Body of pancreas (tissue), 4 donors: ENCODE measurements around the gene EIF4EBP2. TPM values are rescaled to one million over a fixed set of nuclear protein-coding genes. Genes with fewer than 3 reads are reported as not detected.

Experiments
- ATAC-seq: fragments of 150-250 bp; one replicate; pipeline ENCODE4 v1.9.1; 2016
- DNase-seq, 4 donors: peaks; one replicate each; pipeline ENCODE4 v3.0.0-alpha.2; 2019
- H3K27ac ChIP-seq, 4 donors: fragments of 200-600 bp; sonication (generic); 1 replicate in 3 of 4; 2 replicates in 1 of 4; pipeline versions ENCODE4 v1.5.1 to v1.6.1; 2016 to 2019; ENCODE audit warnings: mild to moderate bottlenecking in 1 of 4, mixed read lengths in 1 of 4, moderate library complexity in 1 of 4
- H3K27me3 ChIP-seq, 2 donors: fragments of 200-600 bp; sonication (generic); one replicate each; pipeline ENCODE4 v1.6.0; 2016; ENCODE audit warnings: mild to moderate bottlenecking in 1 of 2
- H3K36me3 ChIP-seq, 2 donors: fragments of 200-600 bp; sonication (generic); replicated peaks in 1 of 2; 2 replicates each; pipeline ENCODE4 v1.5.1; 2016; ENCODE audit warnings: low read depth in 2 of 2; ENCODE audit not compliant: insufficient read depth in 1 of 2
- H3K4me1 ChIP-seq: fragments of 200-600 bp; sonication (generic); one replicate; pipeline ENCODE4 v1.6.0; 2016
- H3K4me3 ChIP-seq, 2 donors: fragments of 200-600 bp; sonication (generic); 1 replicate in 1 of 2; 2 replicates in 1 of 2; pipeline ENCODE4 v1.5.1; 2016 to 2019
- H3K9me3 ChIP-seq, 3 donors: fragments of 200-600 bp; sonication (generic); 1 replicate in 2 of 3; 2 replicates in 1 of 3; pipeline ENCODE4 v1.5.1; 2016
- POLR2A ChIP-seq, 3 donors: fragments of 450-650 bp; IDR thresholded peaks; one replicate each; pipeline ENCODE4 v1.6.1; 2016; ENCODE audit warnings: antibody characterized with exemption in 3 of 3, mild to moderate bottlenecking in 2 of 3
- WGBS, 2 donors: methylation state at CpG; one replicate each; pipeline ENCODE4 v1.1.5; 2017; 5-methylcytosine and 5-hydroxymethylcytosine counted together
- intact Hi-C: fragments of 100-400 bp; cut with DNase I; formaldehyde crosslinking; loops from one replicate; pipeline ENCODE4 v1.15.1; 2023
- total RNA-seq, 2 donors: library from RNA; depleted of rRNA; stranded (reverse); fragments of >200 nt; gene quantifications; one replicate each; pipeline ENCODE4 v1.1.0, GENCODE V29; 2016
- TF ChIP-seq, protein P1 (sequence below), 7 experiments: fragments of 450-650 bp in 4 of 7; fragments of 200-600 bp in 3 of 7; sonication (generic) in 3 of 7; IDR thresholded peaks; one replicate each; pipeline ENCODE4 v1.5.1; 2016 to 2019; ENCODE audit warnings: antibody characterized with exemption in 7 of 7

EIF4EBP2 gene
- total RNA-seq, 2 donors from 2014 or later, result 44.9 to 47.1 TPM

- Histone ChIP-seq H3K27me3 (no peaks in the 10 kb centered on the region), H3K27ac (peak overlapping the region in 3 of 4 donors; percentile 96 to 99 (median 99)), H3K9me3 (no peaks in the 10 kb centered on the region), H3K4me1 (peaks cover 34% of the 10 kb centered on the region), H3K36me3 (no peaks in the 10 kb centered on the region), H3K4me3 (peak overlapping the region in 1 of 2 donors; percentile 72)
- DNase-seq (no peak), ATAC-seq (no peak)
- no peak for TF ChIP-seq POLR2A (IDR thresholded peaks at IDR 0.05)
- TF ChIP-seq, protein P1, sequence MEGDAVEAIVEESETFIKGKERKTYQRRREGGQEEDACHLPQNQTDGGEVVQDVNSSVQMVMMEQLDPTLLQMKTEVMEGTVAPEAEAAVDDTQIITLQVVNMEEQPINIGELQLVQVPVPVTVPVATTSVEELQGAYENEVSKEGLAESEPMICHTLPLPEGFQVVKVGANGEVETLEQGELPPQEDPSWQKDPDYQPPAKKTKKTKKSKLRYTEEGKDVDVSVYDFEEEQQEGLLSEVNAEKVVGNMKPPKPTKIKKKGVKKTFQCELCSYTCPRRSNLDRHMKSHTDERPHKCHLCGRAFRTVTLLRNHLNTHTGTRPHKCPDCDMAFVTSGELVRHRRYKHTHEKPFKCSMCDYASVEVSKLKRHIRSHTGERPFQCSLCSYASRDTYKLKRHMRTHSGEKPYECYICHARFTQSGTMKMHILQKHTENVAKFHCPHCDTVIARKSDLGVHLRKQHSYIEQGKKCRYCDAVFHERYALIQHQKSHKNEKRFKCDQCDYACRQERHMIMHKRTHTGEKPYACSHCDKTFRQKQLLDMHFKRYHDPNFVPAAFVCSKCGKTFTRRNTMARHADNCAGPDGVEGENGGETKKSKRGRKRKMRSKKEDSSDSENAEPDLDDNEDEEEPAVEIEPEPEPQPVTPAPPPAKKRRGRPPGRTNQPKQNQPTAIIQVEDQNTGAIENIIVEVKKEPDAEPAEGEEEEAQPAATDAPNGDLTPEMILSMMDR (IDR thresholded peaks at IDR 0.05), result no peak
- WGBS, 2 donors, result 5% methylated on average over 12 of the region's 12 CpGs
- intact Hi-C loops, result no loop called here
Measured at GRCh38 chr10:70403483-70404035, 386 bp upstream of the EIF4EBP2 start.

DNA sequence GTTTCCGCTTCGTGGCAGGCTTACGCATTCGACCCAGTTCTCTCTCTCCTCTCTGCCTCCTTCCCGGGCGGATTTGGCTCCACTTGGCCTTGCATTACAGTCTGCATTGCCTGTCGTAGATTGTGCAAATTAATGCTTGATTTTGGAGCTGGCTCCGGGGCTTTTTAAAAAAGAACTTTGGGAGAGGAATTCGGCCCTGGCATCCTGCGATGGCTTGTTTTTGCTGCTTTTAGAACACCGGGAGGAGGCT lies 767 bp downstream of the EIF4EBP2 start:
- 0 to 2% methylated on average over 9 to 11 of the region's 11 CpGs for WGBS, 2 donors
- DNase-seq (peak in 3 of 4 donors; percentile 49 to 55 (median 55)), ATAC-seq (no peak)
- Histone ChIP-seq H3K27me3 (no peaks in the 10 kb centered on the region), H3K9me3 (no peaks in the 10 kb centered on the region), H3K4me1 (peaks cover 38% of the 10 kb centered on the region), H3K36me3 (no peaks in the 10 kb centered on the region), H3K27ac (peak overlapping the region; percentile 89 to 99 (median 98)), H3K4me3 (peak overlapping the region; percentile 72 to 88)
- no peak for TF ChIP-seq POLR2A (IDR thresholded peaks at IDR 0.05)
- TF ChIP-seq, protein P1 (IDR thresholded peaks at IDR 0.05), result no peak
- intact Hi-C loops, result no loop called here

DNA sequence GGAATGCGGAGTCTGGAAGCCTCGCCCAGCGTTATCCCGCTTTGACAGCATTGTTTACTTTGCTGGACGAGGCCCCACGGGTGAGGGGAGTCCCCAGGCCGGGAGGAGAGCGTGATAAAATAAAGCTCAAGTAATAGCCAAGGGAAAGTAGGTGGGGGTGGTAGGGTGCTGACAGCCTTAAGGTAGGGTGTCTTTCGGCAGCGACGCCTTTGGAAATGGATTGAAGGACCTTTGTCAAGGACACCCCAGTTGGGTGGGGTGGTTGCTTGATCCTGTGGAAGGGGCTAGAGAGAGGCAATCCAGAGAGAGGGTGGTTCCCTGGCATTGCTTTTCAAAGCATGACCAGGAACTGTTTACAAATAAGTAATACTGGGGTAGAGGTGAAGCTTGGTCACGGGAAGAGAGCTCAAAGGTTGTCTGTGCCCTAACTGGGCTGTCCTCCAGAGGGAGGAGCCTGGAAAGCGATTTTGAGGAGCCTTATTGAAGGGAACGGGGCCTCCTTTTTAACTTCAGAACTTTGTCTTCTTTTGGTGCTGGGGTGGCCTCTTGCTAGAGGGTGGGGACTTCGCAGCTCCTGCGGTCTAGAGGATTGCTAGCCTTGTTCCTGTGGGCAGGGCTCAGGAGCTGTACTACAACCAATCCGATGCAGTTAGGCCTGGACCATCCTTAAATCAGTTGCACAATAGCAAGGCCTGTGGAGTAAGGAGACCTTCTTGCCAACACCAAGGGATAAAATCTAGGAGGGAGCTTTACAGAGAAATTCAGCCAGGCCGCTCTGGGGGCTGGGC lies 1.3 kb downstream of the EIF4EBP2 start:
- intact Hi-C loops, result no loop called here
- ATAC-seq, result peak; percentile 54

DNA sequence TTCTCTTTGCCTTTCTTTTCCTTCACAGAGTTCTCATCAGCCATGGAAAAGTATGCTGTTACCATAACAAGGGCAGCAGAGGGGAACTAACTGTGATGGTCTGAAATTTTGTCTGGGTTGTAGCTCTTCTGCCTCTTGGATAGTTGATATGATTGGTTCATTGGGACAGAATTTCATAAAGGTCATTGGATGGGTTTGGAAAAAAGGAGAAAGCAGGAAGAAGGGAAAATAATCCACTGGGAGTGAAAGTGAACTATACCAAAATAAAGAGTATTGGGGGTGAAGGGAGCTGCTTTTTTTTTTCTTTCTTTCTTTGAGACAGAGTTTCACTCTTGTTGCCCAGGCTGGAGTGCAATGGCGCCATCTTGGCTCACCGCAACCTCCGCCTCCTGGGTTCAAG lies 5.8 kb downstream of the EIF4EBP2 start:
- Histone ChIP-seq H3K4me3 (no peak overlapping the region), H3K27me3 (no peaks in the 10 kb centered on the region), H3K4me1 (peaks cover 51% of the 10 kb centered on the region), H3K9me3 (no peaks in the 10 kb centered on the region), H3K36me3 (no peaks in the 10 kb centered on the region), H3K27ac (no peak overlapping the region)
- DNase-seq, result no peak
- WGBS, 2 donors, result 92 to 97% methylated on average over 3 of the region's 3 CpGs
- no peak for ATAC-seq
- intact Hi-C loops, result no loop called here
- no peak for TF ChIP-seq POLR2A (IDR thresholded peaks at IDR 0.05)
- TF ChIP-seq, protein P1 (IDR thresholded peaks at IDR 0.05), result no peak

More for the DNA sequence above, 1.3 kb downstream of the EIF4EBP2 start:
- DNase-seq, result peak; percentile 65 to 87 (median 78)
- no peaks in the 10 kb centered on the region for H3K36me3 ChIP-seq
- TF ChIP-seq, protein P1 (IDR thresholded peaks at IDR 0.05), result peak in 1 of 7 experiments; percentile 11
- peak; percentile 19 to 63 (median 54) for TF ChIP-seq POLR2A (IDR thresholded peaks at IDR 0.05)
- peak overlapping the region; percentile 89 to 99 (median 98) for H3K27ac ChIP-seq
- 1 to 3% methylated on average over 17 to 18 of the region's 18 CpGs for WGBS, 2 donors
- H3K27me3 ChIP-seq, result no peaks in the 10 kb centered on the region
- H3K9me3 ChIP-seq, result no peaks in the 10 kb centered on the region
- peak overlapping the region; percentile 72 to 88 for H3K4me3 ChIP-seq
- peaks cover 38% of the 10 kb centered on the region for H3K4me1 ChIP-seq
